HPDE6-E6E7 (cell line): ENCODE results near the gene HNRNPD.
"Not testable (repeated sequence)": the region's sequence is repeated elsewhere in the genome, so short reads cannot be mapped to it uniquely, and the experiment has no call there.

Experiments used
- DNase-seq: peaks from one replicate; pipeline ENCODE4 v3.0.0; 2011; ENCODE audit warnings: missing footprints; ENCODE audit errors: extremely low spot score

HNRNPD gene, protein sequence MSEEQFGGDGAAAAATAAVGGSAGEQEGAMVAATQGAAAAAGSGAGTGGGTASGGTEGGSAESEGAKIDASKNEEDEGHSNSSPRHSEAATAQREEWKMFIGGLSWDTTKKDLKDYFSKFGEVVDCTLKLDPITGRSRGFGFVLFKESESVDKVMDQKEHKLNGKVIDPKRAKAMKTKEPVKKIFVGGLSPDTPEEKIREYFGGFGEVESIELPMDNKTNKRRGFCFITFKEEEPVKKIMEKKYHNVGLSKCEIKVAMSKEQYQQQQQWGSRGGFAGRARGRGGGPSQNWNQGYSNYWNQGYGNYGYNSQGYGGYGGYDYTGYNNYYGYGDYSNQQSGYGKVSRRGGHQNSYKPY

DNA sequence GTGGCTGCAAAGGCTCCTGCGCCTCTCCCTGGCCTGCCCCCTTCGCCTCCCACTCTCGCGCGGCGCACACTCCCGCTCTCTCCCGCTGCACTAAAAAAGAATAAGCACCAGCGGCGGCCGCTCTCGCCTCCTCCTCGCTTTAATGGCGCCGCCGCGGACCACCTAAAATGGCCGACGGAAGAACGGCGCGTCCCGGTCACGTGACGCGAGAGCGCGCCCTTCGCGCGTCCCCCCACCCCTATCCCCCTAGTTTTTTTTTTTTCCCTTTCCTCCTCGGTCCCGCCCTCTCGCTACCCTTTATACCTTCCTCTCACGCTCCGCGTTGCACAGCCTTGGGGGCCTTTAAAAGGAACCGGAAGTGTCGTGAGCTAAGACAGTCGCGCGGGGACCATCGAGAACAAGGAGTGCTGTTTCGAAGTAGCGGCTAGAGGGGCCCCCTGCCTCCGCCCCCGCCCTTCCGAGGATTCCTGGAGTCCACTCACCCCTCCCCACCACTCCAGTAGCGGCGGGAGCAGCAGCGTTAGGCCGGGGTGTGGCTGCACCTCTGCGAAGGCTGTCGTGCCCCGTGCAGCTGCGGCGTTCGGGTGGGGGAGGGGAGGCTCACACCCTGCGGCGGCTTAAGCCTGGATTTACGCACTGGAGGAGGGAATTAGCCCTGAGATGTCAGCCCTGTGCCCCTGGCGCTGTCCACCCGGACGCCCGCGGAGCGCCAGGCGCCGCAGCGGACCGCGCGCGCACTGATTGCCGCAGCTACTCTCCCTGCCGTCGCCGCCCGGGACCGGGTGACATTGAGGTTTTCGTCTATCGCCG is at the start of gene HNRNPD:
TSS of gene HNRNPD (minus strand) at position 176 of the 810 bp plus-strand sequence. CDS start 313 bp downstream, outside the sequence.
- peak; percentile 92 for DNase-seq

DNA sequence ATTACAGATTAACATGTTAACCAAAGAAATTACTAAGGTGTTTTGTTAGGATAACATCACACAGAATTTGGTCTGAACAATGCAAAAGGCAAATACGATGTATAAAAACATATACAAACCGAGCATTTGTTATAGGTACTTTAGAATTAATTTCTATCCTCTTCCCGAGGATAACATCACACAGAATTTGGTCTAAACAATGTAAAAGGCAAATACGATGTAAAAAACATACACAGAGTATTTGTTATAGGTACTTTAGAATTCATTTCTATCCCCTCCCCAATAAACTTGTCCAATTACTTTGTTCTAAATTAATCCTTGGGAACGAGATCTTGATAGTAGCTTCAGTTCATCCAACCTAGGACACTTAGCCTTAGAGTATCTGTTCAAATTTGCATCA is 48.8 kb upstream of the HNRNPD start:
- DNase-seq = no peak

DNA sequence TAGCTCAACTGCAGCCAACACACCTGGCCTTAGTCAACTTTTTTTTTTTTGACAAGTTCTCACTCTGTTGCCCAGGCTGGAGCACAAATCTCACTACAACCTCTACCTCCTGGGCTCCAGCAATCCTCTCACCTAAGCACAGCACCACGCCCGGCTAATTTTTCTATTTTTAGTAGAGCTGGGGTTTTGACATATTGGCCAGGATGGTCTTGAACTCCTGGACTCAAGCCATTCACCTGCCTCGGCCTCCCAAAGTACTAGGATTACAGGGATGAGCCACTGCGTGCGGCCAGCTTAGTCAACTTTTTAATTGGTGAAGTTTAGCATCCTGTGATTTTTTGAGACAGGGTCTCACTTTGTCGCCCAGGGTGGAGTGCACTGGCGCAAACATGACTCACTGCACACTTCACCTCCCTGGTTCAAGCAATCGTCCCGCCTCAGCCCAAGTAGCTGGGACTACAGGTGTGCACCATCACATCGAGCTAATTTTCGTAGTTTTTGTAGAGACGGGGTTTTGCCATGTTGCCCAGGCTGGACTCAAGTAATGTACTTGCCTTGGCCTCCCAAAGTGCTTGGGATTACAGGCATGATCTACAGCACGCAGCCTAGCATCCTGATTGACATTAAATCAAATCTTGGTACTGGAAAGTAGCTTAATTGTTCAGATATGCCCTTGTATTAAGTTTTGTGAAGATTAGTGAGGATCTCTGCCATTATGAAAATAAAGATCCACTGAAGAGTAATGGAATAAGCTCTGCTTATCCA is 48.2 kb upstream of the HNRNPD start:
- no peak for DNase-seq

DNA sequence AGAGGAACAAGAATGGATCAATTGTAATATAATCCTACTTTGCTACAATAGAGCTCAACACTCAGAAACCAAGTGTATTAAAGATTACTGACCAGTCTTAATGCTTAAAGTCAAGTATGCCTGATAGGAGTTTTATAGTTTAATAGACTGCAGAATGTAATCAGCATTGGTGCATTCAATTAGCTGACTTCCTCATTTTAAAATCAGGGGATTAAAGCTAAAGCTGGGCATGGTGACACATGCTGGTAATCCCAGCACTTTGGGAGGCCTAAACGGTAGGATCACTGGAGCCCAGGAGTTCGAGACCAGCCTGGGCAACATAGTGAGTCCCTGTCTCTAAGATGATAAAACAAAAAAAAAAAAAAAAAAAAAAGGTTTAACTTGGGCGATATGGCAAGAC is 45.7 kb upstream of the HNRNPD start:
- no peak for DNase-seq

DNA sequence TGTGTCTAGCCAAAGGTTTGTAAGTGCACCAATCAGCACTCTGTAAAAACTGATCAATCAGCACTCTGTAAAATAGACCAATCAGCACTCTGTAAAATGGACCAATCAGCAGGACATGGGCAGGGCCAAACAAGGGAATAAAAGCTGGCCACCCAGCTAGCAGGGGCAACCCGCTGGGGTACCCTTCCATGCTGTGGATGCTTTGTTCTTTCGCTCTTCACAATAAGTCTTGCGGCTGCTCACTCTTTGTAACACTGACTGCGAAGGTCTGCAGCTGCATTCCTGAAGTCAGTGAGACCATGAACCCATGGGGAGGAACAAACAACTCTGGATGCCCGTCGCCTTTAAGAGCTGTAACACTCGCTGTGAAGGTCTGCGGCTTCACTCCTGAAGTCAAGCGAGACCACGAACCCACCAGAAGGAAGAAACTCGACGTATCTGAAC is 42.2 kb upstream of the HNRNPD start:
- DNase-seq = no peak

DNA sequence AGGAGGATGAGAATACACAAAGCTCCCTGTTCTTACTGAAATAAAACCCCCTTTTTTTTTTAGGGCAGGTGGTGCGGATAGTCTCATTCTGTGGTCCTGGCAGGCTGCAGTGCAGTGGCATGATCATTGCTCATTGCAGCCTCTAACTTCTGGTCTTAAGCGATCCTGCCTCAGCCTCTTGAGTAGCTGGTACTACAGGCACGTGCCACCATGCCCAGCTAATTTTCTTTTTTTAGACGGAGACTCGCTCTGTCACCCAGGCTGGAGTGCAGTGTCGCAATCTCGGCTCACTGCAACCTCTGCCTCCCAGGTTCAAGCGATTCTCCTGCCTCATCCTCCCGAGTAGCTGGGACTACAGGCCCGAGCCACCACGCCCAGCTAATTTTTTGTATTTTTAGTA is 41.3 kb upstream of the HNRNPD start:
- not testable (repeated sequence) for DNase-seq

DNA sequence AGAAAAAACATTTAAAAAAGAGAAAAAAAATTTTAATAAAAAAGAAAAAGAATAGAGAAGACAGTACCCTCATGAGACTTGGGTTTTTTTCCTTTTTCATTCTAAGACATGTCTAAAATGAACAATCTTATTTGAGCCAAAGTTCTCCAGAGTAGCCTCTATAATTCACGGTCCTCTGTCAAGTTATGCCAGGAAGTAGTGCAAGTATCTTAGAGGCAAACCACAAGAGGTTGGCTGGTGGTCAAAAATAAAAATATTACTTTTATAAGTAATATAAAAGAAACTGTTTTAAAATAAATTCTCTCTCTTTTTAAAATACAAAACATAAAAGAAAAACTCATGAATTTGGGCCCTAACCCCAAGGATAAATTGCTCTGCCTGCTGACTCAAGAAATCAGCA is 29.9 kb upstream of the HNRNPD start:
- DNase-seq = no peak

DNA sequence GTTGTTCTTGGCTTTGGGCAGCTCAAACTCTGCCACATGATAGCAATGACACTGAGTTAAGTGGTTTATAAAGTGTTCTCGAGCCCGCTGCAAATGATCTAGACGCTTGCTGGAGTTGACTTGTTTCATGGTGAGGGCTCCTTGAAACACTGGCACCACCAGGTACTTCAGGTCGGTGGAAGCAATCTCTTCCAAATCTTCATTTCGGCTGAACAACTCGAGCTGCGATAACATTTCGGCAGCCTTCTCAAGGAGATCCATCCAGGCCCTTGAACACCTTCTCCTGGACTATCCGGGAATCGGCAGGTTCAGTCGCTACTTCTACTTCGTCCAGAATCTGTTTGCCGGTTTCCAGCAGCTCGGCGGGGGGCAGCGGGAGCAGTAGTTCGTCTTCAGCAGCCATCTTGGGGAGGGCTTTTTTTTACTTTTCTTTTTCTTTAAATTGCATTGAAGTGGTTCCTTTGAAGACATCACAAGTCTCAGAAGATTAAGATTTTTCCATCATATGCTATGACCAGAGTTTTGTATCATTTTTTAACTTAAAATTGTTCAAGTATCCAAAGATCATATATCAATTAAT is 28.5 kb upstream of the HNRNPD start:
- DNase-seq = no peak

DNA sequence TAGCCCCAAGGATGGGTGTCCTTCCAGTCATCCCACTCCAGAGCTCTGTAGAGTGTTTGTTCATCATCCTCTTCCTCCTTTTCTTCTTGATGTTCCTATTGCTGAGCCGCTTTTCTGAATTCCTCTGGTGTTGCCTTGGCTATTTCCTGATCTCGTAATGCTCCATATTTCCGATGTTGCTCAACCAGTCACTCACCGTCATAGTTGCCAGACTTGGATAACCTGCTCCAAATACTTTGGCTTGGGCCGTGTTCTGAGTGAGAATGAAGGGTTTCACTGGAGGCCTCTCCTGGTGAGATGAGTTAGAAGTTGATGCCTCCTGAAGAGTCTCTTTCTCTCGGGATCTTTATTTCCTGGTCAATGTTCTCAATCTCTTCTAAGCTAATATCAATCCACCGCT is 27.8 kb upstream of the HNRNPD start:
- no peak for DNase-seq

DNA sequence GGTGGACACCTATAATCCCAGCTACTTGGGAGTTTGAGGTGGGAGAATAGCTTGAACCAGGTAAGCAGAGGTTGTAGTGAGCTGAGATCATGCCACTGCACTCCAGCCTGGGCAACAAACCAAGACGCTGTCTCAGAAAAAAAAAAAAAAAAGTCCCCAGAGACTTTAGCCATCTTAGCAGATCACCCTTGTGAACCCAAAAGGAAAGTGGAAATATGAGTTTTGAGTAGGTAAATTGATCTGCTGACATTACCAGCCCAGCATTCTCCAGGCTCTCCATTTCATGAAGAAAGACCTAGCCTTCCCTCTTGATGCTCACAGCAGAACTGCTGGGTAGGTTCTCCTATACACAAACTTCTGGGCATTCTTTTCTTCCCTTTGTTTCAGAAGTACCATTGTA is 24.5 kb upstream of the HNRNPD start:
- DNase-seq = no peak

DNA sequence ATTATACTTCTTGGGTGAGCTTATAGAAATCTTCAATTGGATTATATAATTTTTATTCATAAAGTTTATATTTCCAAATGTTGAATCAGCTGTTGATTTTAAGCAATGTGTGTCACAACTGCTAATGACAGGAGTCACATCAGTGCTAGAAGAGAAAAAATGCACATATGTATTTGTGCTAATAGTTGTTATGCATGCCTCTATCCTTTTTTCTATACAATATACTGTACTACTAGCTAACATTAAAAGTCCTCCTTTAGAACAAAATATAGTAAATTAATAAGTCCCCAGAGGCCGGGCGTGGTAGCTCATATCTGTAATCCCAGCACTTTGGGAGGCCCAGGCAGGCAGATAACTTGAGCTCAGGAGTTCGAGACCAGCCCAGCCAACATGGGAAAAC is 23.7 kb upstream of the HNRNPD start:
- DNase-seq = no peak

DNA sequence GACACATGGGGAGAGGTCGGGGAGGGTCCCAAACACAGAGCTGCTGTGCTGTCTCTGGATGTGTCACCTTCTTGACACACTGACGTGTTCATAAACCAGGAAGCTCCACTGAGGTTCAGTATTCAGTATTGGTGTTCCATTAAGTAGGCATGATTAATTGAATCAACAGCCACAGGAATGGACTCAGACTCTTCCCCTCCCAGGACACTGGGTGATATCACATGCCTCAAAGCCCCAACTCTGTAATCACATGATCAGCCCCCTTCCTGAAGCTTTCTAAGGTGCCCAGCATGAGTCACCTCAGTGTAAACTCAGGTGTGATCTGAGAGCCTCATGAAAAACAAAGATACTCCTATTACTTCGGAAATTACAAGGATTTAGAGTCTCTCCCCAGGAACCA is 21.1 kb upstream of the HNRNPD start:
- DNase-seq = peak; percentile 93

DNA sequence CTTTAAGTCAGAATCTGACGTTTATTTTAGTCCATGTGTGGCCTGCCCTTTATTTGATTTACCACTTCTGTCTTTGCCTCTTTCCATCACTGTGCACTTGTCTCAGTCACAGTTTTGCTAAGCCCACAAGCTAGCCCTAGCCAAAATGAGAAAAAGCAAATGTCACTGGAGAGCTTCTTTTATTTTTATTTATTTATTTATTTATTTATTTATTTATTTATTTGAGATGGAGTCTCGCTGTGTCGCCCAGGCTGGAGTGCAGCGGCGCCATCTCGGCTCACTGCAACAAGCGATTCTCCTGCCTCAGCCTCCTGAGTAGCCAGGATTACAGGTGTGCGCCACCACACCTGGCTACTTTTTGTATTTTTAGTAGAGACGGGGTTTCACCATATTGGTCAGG is 16.3 kb upstream of the HNRNPD start:
- not testable (repeated sequence) for DNase-seq

DNA sequence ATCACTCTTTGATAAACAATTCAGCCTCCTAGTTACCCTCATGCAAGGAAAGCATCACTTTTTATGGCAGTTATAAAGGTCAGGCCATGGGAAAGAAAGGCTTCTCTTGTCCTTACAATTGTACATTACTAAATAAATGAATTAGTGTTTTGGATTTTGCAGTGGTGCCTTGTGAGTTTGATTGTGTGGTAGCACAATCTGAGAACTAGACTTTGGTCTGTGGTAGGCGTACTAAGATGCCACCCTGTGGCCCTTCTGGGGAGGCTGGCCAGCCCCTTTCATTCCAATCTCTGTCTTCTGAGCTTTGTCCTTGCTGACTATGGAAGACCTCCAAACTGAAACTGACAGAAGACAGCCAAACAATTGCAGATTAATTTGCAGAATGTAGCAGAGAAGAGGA is 14.6 kb upstream of the HNRNPD start:
- DNase-seq = no peak

DNA sequence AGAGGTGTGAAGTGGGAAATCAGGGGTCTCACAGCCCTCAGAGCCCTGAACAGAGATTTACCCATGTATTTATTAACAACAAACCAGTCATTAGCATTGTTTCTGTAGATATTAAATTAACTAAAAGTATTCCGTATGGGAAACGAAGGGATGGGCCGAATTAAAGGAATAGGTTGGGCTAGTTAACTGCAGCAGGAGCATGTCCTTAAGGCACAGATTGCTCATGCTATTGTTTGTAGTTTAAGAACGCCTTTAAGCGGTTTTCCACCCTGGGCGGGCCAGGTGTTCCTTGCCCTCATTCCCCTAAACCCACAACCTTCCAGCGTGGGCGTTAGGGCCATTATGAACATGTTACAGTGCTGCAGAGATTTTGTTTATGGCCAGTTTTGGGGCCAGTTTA is 12.5 kb upstream of the HNRNPD start:
- DNase-seq = not testable (repeated sequence)

DNA sequence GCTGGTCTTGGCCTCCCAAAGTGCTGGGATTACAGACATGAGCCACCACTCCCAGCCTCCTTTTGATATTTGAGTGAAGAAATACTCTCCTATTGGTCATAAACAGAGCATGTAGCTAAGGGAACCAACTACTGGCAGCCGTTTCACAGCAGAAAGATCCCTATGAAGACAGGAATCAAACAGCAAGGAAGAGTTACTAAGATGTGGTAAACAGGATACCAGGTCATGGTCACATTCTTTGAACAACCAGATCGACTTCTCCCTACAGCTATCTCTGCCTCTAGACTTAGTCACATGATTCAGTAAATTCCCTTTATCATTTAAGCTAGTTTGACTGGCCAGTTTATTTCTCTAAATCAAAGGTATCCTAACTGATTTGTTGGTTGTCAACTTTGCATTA is 9.0 kb upstream of the HNRNPD start:
- DNase-seq = no peak

DNA sequence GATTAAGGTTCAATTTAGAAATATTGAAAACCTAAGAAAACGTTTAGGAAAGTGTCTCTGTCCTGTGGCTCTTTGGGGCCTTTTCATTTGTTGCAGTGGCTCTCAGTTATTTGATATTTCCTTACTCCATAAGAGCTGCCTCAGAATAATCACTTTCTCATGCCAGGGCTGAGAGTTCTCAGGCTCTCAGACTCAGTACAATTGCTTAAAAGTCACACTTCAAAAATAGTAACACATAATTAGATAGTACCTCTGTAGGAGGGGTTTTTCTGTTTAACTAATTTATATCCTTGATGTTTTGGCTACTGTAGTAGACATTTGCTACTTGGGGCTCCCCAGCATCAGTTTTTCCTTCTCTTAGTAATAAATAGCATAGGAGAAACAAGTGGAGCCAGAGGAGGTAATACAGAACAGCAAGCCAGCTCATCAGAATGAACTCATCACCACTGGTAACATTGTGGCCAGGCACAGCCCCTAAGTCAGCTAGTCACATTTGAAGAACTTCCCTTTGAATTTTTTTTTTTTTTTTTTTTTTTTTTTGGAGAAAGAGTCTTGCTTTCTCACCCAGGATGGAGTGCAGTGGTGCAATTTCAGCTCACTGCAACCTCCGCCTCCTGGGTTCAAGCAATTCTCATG is 8.0 kb upstream of the HNRNPD start:
- DNase-seq = no peak

DNA sequence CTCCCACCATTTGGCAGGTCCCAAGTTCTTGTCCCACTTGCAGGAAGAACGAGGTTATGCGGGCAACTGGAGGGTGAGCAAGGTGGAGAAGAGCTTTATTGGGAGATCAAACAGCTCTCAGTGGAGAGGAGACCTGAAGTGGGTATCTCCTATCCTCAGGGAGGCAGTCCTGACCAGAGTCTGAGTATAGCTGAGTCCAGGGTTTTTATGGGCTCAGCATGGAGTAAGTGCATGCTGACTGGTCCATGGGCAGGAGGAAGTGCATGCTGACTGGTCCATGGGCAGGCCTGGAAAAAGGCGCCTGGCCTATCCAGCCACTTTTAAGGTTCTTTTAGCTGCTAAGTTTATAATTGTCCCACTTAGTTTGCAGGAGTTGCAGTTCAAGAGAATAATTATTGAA is 7.4 kb upstream of the HNRNPD start:
- no peak for DNase-seq

DNA sequence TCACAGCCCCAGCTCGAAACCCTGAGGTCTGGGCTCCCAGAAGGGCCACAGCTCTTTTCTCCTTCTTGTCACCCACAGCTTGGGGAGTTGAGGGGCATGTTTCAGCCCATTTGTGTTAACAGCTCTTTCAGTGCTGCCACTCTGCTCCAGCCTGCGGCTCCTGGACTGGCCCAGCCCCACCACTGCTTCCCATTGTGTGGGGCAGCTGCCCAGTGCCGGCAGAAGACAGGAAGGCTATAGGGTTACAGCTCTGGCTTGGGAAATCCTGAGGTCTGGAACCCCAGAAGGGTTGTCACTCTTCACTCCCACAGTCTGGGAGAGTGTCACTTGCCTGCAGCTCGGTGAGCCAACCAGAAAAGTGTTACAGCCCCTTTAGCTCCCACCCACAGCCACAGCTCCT is 7.0 kb upstream of the HNRNPD start:
- no peak for DNase-seq

DNA sequence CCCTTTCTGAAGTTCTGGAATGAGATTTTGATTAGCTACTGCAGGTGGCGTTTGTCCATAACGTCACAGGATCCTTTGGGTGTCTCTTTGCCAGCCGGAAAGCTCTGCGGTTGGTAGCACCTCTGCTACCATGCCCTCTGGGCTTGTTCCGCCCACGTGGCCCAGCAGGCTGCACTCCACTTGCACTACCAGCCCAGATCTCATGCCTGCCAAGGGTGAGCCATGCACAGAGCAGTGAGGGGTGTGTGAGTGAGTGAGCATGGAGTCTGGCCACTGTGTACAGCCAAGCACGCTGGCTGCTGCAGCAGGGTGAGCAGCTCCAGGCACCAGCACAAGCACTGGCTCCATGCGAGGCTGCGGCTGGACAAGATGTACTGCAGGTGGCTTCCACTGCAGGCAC is 6.6 kb upstream of the HNRNPD start:
- no peak for DNase-seq

DNA sequence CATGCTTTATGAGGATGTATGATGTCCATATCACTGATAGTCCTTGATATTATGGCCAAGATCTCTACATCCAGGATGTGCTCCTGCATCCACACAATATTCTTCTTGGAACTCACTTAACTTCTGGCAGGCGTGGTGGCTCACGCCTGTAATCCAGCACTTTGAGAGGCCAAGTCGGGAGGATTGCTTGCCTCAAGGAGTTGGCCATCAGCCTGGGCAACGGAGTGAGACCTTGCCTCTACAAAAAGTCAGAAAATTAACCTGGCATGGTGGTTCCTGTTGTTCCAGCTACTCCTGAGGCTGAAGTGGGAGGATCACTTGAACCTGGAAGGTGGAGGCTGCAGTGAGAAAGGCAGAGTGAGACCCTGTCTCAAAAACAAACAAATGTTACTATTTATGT is 2.3 kb upstream of the HNRNPD start:
- no peak for DNase-seq

DNA sequence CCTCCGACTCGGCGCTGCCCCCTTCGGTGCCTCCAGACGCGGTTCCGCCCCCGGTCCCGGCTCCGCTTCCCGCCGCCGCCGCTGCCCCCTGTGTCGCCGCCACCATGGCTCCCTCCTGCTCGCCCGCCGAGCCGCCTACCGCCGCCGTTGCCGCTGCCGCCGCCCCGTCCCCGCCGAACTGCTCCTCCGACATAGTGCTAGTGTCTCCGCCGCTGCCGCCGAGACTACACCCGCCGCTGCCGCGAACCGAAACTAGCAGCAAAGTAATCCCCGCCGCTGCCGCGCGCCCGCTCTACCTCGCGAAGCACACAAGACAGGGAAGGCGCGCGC is 340 bp downstream of the HNRNPD start:
- DNase-seq = no peak
